GM18868 (cell line): ENCODE results near the gene SLC35D2.
"Not testable (repeated sequence)": the region's sequence is repeated elsewhere in the genome, so short reads cannot be mapped to it uniquely, and the experiment has no call there.

Experiments used
- ATAC-seq: cut with Tn5 transposase; IDR thresholded peaks from one replicate; pipeline ENCODE4 v1.9.1; 2021; ENCODE audit warnings: mild to moderate bottlenecking, moderate library complexity; ENCODE audit not compliant: unreplicated experiment

SLC35D2 gene

DNA sequence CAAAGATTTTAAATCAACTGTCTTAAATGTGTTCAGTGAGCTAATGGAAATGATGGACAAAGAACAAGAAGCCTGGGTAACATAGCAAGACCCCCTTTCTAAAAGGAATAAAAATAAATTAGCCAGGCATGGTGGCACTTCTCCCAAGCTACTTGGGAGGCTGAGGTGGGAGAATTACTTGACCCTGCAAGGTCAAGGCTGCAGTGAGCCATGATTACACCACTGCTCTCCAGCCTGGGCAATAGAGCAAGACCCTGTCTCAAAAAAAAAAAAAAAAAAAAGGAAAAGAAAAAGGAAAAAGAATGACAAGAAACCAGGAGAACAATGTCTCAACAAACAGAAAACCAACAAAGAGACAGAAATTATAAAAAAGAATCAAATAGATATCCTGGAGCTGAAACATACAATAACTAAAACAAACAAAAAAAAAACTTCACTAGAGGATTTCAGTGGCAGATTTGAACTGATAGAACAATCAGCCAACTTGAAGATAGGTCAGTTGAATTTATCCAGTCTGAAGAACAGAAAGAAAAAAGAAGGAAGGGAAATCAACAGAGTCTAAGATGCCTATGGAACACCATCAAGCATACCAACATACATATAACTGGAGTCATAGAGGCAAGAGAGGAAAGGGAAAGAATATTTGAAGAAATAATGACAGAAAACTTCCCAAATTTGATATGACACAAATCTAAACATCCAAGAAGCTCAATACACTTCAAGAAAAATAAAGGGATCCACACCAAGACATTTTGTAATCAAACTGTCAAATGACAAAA is 16.8 kb upstream of the SLC35D2 start:
- no peak for ATAC-seq

DNA sequence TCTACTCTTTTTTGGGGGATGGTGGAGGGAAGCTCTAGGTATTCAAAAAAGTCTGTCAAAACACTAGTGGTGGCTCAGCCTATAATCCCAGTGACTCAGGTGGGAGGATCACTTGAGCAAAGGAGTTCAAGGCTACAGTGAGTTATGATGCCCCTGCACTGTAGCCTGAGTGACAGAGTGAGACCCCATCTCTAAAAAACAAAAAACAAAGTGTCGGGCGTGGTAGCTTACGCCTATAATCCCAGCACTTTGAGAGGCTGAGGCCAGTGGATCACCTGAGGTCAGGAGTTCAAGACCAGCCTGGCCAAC is 15.8 kb upstream of the SLC35D2 start:
- no peak for ATAC-seq

DNA sequence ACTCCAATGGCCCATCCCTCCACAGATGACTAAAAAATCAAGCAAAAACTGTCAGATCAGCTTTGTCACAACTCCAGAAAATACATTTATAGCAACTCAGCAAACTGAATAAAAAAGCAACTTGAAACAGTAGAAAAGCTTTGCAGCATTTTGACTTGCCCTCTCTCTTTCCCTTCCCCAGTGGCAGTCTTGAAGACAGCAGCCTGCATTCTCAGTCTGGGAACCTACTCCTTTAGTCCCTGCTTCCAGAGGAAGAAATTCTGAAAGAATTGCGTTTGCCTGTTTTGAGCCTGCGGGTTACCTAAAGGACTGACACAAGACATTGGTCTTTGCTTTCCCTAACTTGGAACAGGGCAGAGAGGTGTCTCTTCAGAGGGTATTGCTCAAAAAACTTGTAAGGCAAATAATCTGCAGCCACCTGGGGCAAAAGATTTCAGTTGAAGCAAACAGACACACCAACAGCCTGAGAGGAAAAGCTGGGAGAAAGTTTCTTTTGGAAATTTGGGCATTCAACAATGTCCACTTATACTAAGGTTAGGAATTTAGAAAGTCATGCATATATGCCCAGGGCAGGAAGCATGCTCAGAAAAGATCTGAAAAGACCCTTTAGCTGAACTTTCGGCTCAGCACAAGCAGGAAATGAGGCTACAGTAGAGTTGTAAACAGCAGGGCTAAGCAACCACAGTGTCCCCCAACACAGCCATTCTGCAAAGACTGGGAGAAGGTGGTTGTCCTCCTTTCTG is 15.2 kb upstream of the SLC35D2 start:
- peak; percentile 70 for ATAC-seq

DNA sequence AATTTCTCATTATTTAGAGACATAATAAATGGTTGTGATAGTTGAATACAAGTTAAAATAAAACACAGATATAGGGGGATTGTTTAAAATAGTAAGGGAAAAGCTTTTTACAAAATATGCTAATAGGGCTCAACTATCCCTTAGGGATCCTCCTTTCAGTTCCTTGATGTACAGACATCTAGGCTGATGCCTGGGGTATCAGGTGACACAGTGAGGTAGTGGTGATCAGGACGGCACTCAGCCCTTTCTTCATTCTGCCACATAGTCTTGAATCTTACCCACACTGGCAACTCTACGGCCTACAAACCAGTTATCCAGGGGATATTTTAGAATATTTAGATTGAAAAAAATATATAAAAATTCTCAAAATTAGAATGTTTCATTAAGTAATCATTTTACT is 12.5 kb upstream of the SLC35D2 start:
- no peak for ATAC-seq

DNA sequence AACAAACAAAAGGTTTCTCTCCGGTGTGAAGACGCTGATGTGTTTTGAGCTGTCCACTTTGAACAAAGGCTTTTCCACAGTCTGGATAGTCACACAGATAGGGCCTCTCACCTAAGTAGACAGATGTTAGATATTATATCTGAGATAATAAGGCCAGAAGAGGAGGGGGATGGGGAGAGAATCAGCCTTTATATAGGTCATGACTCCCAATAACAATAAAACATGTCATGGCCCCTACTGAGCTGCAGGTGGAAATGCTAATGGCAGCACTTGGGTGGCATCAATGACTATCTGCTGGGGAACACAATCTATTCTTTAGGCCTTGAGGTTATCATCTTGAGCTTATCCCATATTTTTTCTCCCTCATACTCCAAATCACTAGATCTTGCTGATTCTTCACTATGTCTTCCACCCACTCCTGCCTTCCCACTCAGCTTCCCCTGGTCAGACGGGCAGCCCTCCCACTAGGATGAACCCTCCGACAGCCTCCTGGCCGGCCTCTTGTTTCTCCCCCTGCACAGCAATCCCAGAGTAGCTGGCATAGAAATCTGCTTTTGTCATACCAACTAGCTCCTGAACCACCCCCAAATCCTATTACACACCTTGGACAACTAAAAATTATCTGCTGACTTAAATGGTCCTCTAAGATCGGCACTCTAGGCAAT is 11.5 kb upstream of the SLC35D2 start:
- ATAC-seq = no peak

DNA sequence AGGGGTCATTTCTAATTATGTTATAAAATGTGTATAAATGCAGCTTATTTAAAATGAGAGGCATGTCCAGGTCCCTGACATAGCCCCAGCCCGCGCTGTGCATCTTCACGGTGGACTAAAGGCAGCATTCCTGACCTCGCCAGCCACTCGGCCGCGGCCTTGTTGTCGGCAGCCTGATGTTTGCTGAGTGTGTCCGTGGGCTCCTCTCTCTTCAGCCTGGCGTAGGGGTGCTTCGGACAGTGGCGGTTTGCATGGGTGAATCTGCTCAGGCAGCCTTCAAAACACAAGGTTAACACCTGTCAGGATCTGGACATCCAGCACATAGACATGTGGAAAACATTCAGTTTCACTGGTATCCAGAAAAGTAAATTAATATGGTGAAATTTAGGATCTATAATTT is 8.8 kb upstream of the SLC35D2 start:
- no peak for ATAC-seq

DNA sequence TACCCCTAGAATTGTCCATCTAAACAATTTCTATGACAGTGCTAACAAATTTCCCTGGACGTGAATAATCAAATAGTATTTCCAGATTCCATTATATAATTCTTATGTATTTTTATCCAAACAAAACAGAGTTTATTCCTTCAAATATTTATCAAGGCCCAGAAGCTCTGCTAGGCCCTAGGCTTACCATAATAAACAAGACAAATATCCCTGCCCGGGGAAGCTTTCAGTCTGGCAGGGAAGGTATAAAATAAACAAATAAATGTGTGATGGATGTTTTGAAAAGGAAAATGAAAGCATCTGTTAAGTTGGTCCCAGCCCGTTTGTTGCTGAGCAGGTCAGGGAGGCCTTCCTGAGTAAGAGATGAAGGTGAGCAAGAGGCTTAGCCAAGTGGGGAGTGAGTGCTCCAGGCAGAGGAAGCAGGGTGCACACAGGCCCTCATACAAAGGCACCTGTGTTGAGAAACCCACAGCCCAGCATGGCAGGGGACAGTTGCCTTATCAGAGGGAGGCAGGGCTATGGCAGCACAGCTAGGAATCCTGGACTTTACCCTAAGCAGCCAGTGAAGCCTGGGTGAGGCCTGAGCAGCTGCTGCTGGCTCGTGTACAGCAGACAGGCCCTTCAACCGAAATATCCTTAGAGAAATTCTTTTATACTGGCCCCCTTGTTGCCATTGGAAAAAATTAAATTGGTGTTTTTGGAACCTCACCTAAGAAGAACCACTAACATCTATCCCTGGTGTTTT is 7.7 kb upstream of the SLC35D2 start:
- no peak for ATAC-seq

DNA sequence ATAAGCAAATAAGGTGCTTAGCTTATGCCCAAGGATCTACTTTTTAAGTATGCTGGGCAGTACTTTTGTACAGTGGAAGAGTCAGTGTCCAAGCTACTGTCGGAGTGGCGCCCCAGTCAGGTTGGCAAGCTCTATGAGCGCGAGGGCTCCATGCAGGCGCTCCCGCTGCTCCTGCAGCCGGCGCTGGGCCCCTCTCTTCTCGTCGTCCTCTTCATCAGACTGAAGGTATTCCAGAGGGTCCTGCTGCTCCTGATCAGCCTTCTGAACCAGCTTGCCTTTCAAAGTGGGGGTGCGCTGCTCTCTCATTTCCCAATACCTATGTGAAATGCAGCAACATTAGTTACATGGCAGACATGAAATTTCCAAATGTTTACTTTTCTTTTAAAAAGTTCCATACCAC is 4.6 kb upstream of the SLC35D2 start:
- ATAC-seq = no peak

DNA sequence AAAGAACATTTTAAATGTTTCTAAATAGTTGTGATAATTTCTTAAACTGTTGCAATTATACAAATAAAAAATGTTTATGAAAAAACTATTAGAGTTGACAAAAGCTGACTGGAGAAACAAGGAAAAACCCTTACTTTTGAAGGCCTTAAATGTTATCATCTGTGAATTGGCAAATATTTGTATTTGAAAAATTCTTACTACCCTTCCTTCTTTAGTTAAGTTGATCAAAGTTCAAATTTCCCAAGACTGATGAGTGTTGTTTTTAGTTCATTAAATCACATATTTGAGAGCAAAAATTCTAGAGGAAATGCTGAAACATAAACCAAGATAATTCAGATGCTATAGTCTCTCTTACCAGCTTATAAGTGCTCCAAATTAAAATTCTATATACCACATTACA is 2.6 kb upstream of the SLC35D2 start:
- no peak for ATAC-seq

DNA sequence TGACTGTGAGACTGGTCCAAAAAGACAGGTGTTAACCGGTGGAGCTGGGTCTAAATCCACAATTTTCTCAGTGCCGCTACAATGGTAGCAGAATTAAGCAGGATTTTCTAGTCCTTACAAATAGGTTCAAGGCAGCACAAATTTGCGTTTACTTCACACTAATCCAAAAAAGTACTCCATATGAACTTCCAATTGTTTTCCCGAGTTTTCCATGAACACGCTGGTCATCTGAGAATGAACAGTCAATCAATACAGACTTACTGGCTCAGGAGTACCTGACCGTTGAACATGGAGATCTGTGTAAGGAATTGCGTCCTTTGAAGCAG is 709 bp downstream of the SLC35D2 start:
- ATAC-seq = no peak

DNA sequence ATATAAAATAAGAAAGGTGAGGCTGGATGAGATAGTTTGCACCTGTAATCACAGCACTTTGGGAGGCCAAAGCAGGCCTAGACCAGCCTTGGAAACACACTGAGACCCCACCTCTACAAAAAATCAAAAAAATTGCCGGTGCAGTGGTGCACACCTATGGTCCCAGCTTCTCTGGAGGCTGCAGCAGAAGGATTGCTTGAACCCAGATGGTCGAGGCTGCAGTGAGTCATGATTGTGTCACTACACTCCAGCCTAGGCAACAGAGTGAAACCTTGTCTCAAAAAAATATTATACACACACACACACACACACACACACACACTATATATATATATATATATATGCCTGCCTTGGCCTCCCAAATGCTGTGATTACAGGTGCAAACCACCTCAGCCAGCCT is 1.3 kb downstream of the SLC35D2 start:
- ATAC-seq = no peak

DNA sequence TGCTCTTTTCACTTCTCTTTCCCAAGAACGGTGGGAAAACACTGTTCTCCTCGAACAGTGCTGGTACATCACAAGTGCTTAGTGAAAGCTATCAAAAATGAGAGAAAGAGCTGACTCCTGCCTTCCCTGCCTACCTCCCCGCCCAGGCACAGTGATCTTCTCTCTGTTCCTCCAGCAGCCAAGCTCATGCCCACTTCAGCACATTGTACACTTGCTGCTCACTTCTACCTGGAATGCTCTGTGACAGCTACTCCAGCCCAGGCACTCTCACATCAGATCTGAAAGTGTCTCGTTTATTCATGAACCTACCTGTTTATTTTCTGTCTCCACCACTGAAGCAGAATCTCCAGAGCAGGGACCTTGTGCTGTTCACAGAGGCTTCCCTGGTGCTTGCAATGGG is 1.8 kb downstream of the SLC35D2 start:
- no peak for ATAC-seq

DNA sequence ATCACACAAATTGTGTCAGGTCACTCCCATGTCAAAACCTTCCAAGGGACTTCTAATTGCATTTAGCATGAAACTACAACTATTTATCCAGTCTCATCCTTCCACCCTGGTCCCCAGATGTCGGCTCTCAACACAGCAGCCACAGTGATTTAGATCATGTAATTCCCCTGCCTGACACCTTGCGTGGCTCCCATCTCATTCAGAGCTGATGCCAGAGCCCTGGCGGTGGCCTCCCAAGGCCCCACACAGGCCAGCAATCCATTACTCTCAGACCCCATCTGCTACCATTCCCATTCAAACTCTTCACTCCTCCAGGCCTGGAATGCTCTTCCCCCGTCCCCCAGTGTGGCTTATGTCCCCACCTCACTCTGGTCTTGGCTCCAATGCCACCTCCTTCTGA is 2.4 kb downstream of the SLC35D2 start:
- no peak for ATAC-seq

DNA sequence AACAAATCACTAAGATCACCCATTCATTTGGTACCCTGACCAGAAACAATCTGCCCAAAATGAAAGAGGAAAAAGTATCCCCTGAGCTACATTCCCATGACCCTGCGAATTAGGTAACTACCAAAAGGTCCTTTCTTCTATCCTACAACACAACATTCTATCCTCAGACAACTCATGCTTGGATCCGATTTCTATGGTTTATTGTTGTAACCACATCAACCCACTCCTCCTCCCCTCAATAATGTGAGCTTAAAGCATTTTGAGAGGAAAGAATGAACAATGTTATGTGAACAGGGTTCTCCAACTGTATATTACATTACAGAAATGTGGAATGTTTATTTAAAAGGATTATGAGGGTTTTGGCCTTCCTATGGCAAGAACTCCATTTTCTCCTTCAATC is 4.0 kb downstream of the SLC35D2 start:
- ATAC-seq = no peak

DNA sequence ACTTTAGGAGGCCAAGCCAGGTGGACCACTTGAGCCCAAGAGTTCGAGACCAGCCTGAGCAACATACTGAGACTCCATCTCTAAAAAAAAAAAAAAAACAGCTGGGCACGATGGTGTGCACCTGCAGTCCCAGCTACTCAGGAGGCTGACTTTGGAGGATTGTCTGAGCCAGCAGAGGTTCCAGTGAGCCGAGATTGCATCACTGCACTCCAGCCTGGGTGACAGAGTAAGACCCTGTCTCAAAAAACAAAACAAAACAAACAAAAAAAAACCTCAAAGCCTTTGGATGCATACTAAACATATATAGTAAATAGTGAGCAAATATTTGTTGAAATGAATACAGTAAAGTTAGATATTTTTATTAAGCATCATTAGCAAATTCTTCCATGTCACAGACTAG is 5.3 kb downstream of the SLC35D2 start:
- ATAC-seq = no peak

DNA sequence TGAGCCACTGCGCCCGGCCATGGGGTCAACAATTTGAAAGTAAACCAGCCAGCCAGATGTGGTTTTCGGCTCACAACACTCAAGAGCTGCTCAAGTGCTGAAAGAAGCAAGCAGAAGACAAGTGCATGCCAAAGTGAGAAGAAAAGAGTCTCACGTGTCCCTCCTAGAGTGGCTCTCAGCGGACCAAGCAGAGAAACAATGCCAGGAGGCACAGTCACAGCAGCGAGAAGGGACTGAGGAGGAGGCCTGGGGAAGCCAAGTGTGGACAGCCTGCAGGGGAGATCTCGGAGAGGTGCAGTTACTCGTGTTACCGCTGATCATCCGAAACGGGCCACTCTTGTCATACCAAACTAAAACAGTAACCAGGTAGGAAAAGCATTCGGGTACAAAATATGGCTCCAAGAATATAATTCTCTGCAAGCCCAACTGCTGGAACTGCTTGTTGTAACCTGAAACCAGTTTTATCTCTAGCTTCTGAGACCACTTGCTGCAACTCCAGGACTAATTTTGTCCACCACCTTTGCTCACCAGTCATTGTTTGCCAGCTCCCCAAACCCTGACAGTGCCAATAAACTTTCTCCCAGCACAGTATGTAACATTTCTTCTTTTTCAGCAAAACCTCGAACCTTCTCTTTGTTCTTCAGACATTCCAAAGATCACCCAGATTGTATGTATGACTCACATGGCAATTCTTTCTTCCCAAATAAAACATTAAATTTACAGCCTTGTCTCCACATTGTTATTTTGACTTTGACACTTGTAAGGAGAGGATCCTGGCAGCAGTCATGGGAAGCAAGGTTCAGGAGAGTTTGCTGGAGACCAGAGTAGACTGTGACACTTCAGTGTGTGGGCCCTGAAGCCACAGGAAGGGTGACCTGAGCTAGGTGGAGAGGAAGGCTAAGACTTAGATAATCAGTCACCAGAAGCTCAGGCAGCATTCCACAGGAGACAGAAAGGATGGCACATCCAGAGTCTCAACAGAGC is 6.3 kb downstream of the SLC35D2 start:
- ATAC-seq = no peak

DNA sequence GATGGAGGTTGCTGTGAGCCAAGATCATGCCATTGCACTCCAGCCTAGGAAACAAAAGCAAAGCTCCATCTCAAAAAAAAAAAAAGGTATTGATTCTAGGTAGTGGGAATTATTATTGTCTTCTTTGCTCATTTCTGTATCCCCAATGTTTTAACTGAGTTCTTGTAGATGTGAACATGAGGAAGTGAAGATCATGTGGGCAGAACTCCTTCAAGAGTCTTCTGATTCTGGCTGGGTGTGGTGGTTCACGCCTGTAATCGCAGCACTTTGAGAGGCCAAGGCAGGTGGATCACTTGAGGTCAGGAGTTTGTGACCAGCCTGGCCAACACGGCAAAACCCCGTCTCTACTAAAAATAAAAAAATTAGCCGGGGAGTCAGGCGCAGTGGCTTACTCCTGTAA is 8.0 kb downstream of the SLC35D2 start:
- ATAC-seq = not testable (repeated sequence)

DNA sequence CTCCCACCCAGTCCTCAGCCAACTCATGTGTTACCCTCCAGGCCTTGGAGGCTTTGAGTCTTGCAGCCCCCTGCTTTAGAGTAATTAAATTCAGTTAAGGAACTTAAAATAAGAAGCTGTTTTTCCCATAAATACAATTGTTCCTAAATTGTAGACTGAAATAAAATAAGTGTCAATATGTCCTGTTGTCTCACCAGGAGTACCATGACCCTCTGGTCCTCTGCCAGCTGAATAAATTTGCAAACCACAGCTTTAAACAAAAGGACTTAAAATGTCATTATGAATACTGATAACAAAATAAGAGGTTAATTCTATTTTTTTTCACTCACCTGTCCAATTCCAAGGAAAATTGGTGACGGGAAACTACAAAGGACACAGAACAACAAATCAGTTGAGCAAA is 15.6 kb downstream of the SLC35D2 start:
- ATAC-seq = no peak

DNA sequence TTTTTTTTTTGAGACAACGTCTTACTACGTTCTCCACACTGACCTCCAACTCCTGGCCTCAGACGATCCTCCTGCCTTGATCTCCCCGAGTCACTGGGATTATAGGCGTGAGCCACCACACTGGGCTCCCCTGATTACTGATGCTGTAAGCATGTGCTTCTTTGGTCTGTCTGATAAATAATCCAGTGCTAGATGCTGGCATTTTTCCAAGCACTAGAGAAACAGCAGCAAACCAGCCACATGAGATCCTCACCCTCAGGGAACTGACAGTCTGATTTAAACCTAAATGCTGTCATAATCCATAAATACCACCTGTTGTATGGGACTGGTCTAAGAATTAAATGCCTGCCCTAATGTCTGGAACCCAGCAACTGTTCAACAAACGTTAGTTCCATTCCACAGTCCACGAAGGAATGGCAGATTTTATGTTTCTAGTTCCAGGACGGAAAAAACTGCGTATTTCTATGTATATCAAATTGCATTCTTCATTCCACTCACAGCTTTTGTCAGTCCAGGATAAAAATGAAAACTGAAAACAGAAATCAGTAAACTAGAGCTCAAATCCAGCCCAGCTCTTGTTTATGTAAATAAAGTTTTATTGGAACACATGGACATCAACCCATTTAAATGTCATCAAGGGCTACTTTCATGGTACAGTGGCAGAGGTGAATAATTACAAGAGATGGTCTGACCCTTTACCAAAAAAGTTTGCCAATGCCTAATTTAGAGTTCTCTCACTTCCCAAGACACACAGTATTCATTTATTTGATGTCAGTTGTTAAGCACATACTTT is 20.1 kb downstream of the SLC35D2 start:
- no peak for ATAC-seq

DNA sequence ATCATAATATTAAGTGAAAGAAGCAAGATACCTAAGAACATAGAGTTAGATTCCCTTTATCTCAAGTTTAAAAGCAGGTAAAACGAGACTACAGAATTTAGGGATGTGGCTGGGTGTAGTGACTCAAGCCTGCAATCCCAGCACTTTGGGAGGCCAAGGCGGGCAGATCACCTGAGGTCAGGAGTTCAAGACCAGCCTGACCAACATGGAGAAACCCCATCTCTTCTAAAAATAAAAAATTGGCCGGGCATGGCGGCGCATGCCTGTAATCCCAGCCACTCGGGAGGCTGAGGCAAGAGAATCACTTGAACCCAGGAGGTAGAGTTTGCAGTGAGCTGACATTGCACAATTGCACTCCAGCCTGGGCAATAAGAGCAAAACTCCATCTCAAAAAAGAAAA is 21.4 kb downstream of the SLC35D2 start:
- ATAC-seq = not testable (repeated sequence)
